ENCODE results near the gene IL17RB. TPM values are rescaled to one million over a fixed set of nuclear protein-coding genes. Genes with fewer than 3 reads are reported as not detected.

The IL17RB gene
- total RNA-seq, 1 donor from 2014 or later: 2.5 TPM

DNA sequence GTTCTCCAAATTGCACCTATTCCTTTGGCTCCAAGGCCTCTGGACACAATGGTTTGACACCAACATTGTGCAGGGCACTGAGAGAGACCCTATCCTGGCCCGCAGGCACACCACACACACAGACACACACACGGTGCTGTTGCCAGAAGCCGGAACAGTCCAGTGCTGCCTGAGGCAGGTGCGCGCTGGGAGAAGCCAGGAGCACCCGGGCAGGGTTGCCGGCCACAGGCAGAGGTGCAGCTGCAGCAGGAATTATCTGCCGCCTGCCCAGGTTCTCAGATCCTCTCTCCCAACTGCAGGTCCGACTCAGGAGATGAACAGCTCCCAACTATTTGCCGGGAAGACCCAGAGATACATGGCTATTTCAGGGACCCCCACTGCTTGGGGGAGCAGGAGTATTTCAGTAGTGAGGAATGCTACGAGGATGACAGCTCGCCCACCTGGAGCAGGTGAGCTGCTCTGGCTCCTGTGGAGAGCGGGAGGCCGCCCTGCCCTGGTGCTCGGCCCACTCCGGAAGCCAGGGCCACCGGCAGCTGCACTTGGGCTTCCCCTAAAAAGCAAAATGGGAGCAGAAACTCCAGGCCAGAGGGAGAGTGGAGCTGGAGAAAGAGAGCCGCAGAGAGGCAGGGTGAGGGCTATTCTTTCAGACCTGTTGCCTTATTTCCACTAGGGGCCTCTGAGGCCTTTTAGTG, 43.1 kb upstream of the IL17RB start:
- H3K4me3 ChIP-seq (ENCODE audit: low read depth, low read length): no peak overlapping the region
- TF ChIP-seq, protein P1, sequence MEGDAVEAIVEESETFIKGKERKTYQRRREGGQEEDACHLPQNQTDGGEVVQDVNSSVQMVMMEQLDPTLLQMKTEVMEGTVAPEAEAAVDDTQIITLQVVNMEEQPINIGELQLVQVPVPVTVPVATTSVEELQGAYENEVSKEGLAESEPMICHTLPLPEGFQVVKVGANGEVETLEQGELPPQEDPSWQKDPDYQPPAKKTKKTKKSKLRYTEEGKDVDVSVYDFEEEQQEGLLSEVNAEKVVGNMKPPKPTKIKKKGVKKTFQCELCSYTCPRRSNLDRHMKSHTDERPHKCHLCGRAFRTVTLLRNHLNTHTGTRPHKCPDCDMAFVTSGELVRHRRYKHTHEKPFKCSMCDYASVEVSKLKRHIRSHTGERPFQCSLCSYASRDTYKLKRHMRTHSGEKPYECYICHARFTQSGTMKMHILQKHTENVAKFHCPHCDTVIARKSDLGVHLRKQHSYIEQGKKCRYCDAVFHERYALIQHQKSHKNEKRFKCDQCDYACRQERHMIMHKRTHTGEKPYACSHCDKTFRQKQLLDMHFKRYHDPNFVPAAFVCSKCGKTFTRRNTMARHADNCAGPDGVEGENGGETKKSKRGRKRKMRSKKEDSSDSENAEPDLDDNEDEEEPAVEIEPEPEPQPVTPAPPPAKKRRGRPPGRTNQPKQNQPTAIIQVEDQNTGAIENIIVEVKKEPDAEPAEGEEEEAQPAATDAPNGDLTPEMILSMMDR (conservative IDR thresholded peaks at IDR 0.05; ENCODE audit: low read depth, low read length): no peak

DNA sequence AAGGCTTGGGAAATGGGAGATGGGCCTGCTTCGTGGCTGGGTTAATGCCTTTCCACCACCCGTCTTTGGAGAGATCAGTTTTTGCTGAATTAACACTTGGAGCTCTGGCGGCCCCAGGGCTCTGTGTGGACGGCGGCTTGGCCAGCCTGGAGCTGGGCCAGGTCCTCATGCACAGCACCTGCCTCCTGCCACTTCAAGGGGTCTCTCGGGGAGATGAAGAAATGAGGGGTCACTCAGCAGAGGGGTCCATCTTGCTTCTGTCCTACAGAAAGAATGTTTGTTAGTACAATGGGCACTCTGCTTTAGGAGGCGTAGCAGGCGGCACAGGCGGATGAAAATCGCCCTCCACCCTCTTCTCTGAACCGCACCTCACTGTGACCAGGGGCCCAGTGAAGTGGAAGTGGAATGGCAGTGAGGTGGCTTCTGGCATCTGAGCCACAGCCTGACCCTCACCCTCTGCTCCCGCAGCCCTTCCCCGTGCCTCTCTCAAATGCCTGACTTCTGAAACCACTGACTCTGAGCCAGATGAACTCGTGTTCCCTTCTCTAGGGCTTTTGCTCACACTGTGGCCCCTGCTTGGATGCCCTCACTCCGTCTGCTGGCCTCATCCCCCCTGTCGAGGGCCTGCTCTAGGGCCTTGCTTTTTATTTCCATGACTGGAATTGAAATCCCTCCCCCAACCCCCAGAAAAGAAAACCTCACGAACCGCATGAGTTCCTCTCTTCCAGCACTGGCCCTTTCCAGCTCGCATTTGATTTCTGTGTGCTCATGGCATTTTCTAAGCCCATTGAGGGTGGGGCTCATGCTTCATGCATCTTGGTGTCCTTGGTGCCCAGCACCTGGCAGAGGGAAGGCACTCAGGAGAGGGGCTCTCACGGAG, 42.3 kb upstream of the IL17RB start:
- TF ChIP-seq, protein P1 (conservative IDR thresholded peaks at IDR 0.05; ENCODE audit: low read depth, low read length): peak; percentile 12
- DNase-seq (ENCODE audit: low read depth): no peak
- no peak overlapping the region for H3K4me3 ChIP-seq (ENCODE audit: low read depth, low read length)

More for the DNA sequence above, 43.1 kb upstream of the IL17RB start:
- no peak for DNase-seq (ENCODE audit: low read depth)

DNA sequence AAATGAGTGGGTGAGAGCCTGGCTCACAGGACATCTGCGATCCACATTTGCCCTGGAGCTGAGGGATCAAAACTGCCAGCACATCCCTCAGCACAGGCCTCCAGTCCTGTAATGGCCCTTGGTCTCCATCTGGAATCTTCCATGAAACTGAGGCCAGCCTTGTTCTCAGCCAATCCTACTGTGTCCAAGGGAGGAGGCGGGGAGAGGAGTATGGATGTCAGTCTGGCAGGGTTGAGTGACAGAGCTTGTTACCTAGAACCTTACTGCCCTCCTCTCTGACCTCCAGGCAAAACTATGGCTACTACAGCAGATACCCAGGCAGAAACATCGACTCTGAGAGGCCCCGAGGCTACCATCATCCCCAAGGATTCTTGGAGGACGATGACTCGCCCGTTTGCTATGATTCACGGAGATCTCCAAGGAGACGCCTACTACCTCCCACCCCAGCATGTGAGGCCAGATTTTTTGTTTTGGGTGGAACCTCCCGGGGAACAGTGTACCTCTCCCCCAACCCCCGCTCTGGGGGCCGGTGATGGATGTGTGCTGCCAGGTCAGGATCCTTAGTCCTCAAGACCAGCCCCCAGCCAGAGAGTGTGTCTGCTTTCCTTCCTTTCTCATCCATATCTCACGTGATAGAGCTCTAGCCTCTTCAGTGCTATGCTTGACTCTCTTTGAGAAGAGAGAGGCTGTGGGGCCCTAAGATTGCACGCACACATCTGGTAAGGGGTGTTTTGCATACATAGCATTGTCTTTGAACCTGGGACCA, 41.5 kb upstream of the IL17RB start:
- no peak for DNase-seq (ENCODE audit: low read depth)
- H3K4me3 ChIP-seq (ENCODE audit: low read depth, low read length): no peak overlapping the region
- TF ChIP-seq, protein P1 (conservative IDR thresholded peaks at IDR 0.05; ENCODE audit: low read depth, low read length): no peak

DNA sequence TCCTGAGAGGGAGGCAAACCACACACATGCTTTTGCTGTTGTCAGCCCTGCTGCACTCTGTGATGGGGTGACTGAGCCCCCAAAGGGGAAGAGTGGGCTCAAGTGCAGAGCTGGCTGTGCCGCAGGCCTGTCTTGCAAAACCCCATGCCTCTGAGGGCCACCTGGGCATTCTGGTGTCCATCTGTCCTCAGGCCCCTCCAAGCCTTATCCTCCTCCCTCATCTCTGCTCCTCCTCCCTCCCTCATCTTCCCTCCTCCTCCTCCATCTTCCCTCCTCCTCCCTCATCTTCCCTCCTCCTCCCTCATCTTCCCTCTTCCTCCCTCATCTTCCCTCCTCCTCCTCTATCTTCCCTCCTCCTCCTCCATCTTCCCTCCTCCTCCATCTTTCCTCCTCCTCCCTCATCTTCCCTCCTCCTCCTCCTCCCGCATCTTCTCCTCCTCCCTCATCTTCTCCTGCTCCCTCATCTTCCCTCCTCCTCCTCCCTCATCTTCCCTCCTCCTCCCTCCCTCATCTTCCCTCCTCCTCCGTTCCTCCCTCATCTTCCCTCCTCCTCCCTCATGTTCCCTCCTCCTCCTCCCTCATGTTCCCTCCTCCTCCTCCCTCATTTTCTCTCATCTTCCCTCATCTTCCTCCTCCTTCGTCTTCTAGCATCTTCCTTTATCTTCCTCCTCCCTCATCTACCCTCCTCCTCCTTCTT, 40.8 kb upstream of the IL17RB start:
- no peak overlapping the region for H3K4me3 ChIP-seq (ENCODE audit: low read depth, low read length)
- DNase-seq (ENCODE audit: low read depth): no peak
- TF ChIP-seq, protein P1 (conservative IDR thresholded peaks at IDR 0.05; ENCODE audit: low read depth, low read length): no peak

DNA sequence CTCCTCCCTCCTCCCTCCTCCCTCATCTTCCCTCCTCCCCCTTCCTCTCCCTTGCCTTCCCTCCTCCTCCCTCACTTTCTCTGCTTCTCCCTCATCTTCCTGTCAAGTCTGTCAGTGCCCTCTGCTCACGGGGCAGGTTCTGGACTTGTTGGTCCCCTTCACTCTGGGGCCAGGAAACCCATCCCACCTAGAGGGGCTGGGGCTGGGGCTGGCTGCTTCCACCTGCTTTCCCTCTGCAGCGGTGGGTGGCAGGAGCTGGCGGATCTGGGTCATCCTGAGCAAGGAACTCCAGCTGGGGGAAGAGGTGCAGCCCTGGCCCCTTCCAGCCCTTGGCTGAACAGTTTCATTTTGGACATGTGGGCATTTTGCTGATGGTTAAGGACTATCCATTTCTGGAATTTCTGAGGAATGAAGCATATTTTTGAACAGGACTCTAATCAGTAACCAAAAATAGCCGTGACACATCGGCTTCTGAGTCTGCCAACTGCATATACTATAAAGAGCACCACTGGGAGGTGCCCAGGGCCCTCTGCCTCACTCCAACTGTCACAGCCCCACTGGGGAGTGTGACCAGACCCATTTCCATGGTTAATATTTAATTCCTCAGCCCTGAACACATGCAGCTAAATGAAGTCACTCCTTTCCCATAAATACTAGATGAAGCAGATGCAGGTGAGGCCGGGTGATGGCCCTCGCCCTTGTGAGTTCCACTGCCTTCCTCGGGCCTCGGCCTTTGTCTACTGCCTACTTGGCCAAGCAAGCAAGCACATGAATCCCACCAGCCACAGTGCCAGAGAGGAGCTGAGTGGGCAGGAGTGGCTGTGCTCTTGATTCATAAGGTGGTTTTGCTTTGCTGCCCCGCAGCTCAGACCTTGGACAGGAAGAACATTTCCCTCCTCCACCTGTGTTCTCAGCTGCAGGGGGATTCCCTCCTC, 39.9 kb upstream of the IL17RB start:
- TF ChIP-seq, protein P1 (conservative IDR thresholded peaks at IDR 0.05; ENCODE audit: low read depth, low read length): peak; percentile 20
- peak; percentile 83 for DNase-seq (ENCODE audit: low read depth)
- no peak overlapping the region for H3K4me3 ChIP-seq (ENCODE audit: low read depth, low read length)
